Activated effector memory CD4-positive, alpha-beta T cell treated with anti-CD3 and anti-CD28 coated beads, Interleukin-2, amount 50 U/mL, for 16 hours (primary cell): ENCODE measurements around the gene PCSK2.

Experiments used
- DNase-seq: peaks from one replicate; pipeline ENCODE4 v3.0.0-alpha.2; 2020

Gene PCSK2

GRCh38 chr20:17273717-17274116 lies 46.9 kb downstream of the PCSK2 start:
- no peak for DNase-seq

DNA sequence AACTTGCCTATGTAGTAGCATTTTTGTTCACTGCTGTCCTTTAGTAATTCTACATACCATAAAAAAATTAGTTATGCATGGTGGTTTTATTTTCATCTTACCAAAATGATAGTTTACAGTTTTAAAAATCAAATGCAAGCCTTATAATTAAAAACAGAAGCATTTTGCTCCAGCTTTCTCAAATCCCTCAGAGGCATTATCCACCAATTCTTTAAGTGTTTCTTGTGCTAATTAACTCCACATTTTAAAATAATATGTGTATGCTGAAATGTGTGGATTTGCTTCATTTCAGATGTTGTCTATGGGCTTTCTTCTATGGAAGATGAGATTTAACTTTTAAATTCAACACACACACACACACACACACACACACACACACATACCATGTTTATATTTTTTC lies 49.3 kb downstream of the PCSK2 start:
- DNase-seq, result no peak

- DNase-seq, result no peak
Measured at GRCh38 chr20:17281478-17281877, 54.6 kb downstream of the PCSK2 start.

- no peak for DNase-seq
Measured at GRCh38 chr20:17282501-17282900, 55.7 kb downstream of the PCSK2 start.

DNA sequence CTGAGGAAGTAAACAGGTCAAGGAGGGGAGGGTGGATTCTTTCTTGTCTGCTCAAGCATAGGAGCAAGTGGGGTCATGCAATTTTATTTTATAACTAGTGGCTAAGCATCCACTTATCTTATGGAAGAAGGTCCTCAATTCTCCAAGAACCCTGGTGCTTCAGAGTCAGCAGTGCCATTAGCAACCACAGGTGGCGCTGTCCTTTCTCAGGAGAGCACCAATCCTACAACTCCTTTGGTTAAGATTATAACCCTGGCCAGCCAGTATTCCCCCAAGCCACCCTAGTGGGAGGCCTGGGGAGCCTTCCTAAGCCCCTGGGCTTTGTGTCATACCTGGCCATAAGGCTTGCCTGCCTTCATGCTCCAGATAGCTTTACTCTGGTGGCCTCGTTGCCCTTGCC lies 60.7 kb downstream of the PCSK2 start:
- DNase-seq, result no peak

- DNase-seq, result no peak
Measured at GRCh38 chr20:17287998-17288397, 61.2 kb downstream of the PCSK2 start.

DNA sequence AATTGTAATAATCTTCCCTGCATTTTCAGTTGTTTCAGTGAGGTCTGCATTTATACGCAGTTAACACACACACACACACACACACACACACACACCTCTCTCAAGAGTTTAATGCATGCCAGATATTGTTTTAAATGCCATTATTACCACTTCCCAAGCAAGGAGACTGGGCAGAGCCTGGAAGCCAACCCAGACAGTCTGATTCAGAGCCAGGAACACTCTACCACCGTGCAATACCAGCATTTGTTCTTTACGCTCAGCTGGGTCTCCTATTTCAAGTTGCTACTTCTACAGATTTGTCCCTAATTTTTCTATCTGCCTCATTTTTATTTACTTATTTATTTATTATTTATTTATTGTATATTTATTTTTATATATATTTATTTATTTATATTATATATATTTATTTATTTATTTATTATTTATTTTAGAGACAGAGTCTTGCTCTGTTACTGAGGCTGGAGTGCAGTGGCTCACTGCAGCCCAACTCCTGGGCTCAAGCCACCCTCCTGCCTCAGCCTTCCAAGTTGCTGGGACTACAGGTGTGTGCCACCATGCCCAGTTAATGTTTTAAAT lies 68.4 kb downstream of the PCSK2 start:
- DNase-seq, result no peak

DNA sequence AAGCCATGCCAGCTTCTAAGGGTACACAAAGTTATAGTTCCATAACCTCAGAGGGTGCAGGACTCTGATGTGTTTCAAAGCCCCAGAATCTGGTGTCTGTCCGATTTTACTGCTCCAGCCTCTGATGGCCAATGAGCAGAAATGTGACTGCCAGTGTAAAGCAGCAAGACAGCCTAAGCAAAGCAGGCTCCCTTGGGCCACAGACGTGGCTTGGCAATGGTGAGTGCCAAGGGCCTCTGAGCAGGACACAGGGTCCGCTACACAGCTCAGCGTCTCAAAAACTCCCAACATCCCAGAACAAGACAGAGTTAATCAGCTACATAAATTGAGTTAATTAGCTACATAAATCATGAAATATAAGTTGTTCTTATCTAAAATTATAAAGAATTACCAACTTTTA lies 69.2 kb downstream of the PCSK2 start:
- DNase-seq, result no peak

GRCh38 chr20:17298171-17298570 lies 71.3 kb downstream of the PCSK2 start:
- DNase-seq, result no peak

- no peak for DNase-seq
Measured at GRCh38 chr20:17298751-17299150, 71.9 kb downstream of the PCSK2 start.

- DNase-seq, result no peak
Measured at GRCh38 chr20:17300113-17300512, 73.3 kb downstream of the PCSK2 start.

DNA sequence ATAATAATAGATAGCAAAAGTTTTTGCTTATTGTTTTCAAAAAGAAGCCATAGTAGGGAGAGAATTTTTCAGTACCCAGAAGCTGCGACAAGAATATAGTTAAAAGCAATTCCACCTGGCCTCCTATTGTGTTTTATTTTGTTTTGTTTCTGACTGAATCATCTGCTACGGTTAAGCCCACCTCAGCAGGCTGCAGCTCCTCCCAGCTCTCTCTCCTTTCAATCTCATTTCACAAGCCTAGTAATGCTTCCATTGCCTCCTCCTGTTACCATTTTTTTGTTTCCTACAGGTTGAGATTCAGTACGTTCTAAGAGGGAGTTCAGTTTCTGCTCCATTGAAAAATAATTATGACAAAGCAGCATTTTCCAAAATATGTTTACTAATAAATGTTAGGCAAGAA lies 77.9 kb downstream of the PCSK2 start:
- DNase-seq, result no peak

GRCh38 chr20:17306427-17306826 lies 79.6 kb downstream of the PCSK2 start:
- no peak for DNase-seq

- no peak for DNase-seq
Measured at GRCh38 chr20:17314264-17314663, 87.4 kb downstream of the PCSK2 start.

GRCh38 chr20:17315407-17316231 lies 88.8 kb downstream of the PCSK2 start:
- no peak for DNase-seq

GRCh38 chr20:17316316-17317038 lies 89.6 kb downstream of the PCSK2 start:
- no peak for DNase-seq

GRCh38 chr20:17317341-17317740 lies 90.5 kb downstream of the PCSK2 start:
- DNase-seq, result no peak

DNA sequence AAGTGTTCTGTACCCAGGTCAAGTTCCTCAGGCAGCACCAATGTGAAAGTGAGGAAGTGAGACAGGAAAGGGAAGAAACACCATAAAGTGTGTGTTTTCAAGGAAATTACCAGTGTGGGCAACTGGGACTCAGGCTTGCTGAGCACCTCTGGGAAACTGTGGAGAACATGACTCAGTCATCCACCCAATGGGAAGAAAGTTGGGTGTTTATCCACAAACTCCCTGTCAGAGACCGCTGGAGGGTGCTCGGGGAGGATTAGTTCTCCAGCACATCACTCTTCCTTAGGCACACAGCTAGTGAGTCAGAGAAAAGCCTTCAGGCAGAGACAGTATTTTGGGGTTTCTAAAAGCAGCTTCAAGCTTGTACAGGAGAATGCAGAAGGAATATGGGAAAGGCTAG lies 93.6 kb downstream of the PCSK2 start:
- DNase-seq, result no peak

DNA sequence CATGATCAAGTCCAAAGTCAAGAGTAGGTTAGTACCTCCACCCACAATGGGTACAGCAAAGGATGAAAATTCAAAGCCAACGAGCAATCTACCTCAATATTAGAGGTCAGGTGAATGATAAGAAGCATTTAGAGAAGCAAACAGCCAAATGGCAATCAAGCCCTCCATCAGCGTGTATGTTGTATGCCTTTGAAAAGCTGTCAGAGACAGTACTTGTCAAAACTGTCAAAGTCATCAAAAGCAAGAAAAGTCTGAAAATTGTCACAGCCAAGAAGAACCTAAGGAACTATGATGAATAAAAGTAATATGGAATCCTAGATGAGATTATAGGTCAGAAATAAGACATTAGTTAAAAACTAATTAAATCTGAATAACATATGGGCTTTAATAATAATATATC lies 99.3 kb downstream of the PCSK2 start:
- no peak for DNase-seq

DNA sequence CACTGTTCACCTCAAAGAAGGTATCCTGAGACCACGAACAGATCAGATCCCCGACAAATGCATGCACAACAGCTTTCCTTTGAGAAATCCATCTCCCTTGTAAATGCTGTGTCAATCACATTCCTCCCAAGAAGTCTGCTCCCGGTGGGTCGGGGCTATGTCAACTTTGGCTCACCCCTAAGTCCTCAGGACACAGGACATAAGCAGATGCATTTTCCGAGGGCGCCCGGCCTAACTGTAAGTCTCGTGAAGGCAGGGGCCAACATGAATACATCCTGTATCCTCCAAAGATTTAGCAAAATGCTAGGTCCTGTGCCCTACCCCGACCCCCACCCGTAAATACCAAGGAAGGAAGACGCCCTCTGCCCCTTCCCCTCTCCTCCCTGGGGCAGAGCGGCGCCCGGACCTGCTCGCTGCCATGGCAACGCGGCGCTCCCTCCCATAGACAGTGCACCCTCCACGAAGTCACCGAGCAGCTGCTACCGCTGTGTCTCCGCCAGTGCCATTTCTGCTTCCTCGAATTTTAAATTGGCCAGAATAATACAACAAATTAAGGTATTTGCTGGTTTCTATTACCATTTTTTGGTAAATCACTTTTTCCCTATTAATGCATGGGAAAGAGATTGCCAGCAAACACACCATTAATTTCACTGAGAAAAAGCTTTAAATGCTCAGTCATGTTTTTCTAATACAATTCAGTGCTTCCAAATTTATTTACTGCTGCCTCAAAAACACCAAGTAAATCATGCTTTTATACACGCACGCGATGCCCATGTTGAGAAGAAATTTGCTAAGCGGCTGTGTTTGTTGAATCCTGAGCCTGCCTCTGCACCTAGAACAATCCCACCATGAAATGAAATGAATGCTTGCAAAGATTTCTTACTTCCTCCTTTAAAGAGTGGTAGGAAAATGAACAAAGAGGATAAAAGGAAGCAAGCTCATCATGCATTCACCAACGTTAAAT lies 100.6 kb downstream of the PCSK2 start:
- no peak for DNase-seq

DNA sequence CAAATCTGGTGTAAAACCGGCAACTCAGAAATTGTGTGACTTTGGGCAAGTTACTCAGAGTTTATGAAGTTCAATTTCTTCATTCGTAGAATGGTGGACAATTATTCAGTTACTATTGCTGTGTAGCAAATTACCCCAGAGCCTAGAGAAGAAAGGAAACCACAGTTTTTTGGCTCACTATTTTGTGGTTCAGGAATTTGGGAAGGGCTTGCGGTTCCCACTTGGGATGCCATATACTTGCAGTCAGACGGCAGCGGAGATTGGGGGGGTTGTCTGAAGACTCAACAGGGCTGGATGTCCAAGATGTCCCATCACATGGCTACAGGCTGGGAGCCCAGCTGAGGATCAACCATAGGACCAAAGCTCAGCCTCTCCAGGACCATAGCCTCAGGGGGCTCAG lies 108.1 kb downstream of the PCSK2 start:
- DNase-seq, result no peak

DNA sequence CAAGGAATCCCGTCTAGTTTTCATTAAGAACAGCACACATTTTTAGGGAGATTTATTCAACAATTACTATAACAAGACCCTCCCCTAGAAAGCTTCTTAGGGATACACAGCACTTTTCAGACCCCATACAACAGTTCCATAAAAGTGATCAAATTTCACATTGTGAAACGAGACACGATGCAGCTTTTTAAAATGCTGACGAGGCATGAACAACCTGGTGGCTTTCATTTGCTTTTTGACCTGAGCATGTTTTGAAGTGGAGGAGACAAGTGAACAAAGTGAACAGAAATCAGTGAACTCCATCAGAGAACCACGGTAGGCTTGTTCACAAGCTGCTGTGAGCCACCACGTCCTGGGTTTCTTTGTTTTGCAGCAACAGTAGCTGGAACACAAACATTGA lies 112.2 kb downstream of the PCSK2 start:
- DNase-seq, result no peak

- no peak for DNase-seq
Measured at GRCh38 chr20:17343091-17343490, 116.3 kb downstream of the PCSK2 start.
